SU-DHL-6 (cell line): ENCODE results near the gene CCDC54.

ENCODE experiments used
- H2AFZ ChIP-seq: fragments of 200-600 bp; sonication (generic); 2 replicates; pipeline ENCODE4 v1.6.1; 2014; ENCODE audit warnings: low read depth, mild to moderate bottlenecking, moderate library complexity, mixed read lengths, antibody characterized with exemption, low read length; ENCODE audit not compliant: severe bottlenecking
- H3F3A ChIP-seq: fragments of 200-600 bp; shearing (Covaris generic); 2 replicates; pipeline ENCODE4 v1.6.0; 2016; ENCODE audit warnings: antibody characterized with exemption, mild to moderate bottlenecking; ENCODE audit not compliant: insufficient read depth
- H3K27ac ChIP-seq: fragments of 200-600 bp; sonication (generic); 2 replicates; pipeline ENCODE4 v1.5.1; 2016; ENCODE audit warnings: low read depth, mild to moderate bottlenecking, low read length, moderate library complexity, mixed read lengths
- H3K27me3 ChIP-seq: fragments of 200-600 bp; sonication (generic), shearing (Covaris generic); 2 replicates; pipeline ENCODE4 v1.6.0; 2014; ENCODE audit warnings: mild to moderate bottlenecking, low read length
- H3K36me3 ChIP-seq: fragments of 200-600 bp; sonication (generic); 2 replicates; pipeline ENCODE4 v1.6.1; 2014; ENCODE audit warnings: mild to moderate bottlenecking, low read length, mixed read lengths
- H3K4me2 ChIP-seq: fragments of 300-600, 200-600 bp; shearing (Covaris generic), sonication (generic); 2 replicates; pipeline ENCODE4 v1.6.0; 2014; ENCODE audit warnings: low read length, low read depth, mild to moderate bottlenecking; ENCODE audit not compliant: poor library complexity, severe bottlenecking
- H3K4me3 ChIP-seq: fragments of 200-600 bp; sonication (generic); 2 replicates; pipeline ENCODE4 v1.5.1; 2014; ENCODE audit warnings: antibody characterized with exemption, low read length, mild to moderate bottlenecking, mixed read lengths; ENCODE audit not compliant: insufficient read depth, poor library complexity, severe bottlenecking
- H3K79me2 ChIP-seq: fragments of 200-600 bp; sonication (generic); 2 replicates; pipeline ENCODE4 v1.6.1; 2014; ENCODE audit warnings: mild to moderate bottlenecking, low read length, moderate library complexity; ENCODE audit not compliant: insufficient read depth
- H3K9ac ChIP-seq: fragments of 200-600 bp; sonication (generic); 2 replicates; pipeline ENCODE4 v1.7.0; 2014; ENCODE audit warnings: mild to moderate bottlenecking, low read length
- H3K9me2 ChIP-seq: fragments of 200-600 bp; sonication (generic); replicated peaks from 2 replicates; pipeline ENCODE4 v1.6.1; 2014; ENCODE audit warnings: low read length; ENCODE audit not compliant: insufficient read depth
- H3K9me3 ChIP-seq: fragments of 200-600 bp; sonication (generic); 2 replicates; pipeline ENCODE4 v1.6.1; 2014; ENCODE audit warnings: low read length, mixed read lengths; ENCODE audit not compliant: insufficient read depth
- H4K20me1 ChIP-seq: fragments of 200-600 bp; sonication (generic); 2 replicates; pipeline ENCODE4 v1.6.1; 2014; ENCODE audit warnings: low read depth, mild to moderate bottlenecking, antibody characterized with exemption, low read length, moderate library complexity, mixed read lengths
- EZH2phosphoT487 ChIP-seq: fragments of 200-600 bp; sonication (generic), shearing (Covaris generic); conservative IDR thresholded peaks from 2 replicates; pipeline ENCODE4 v1.6.1; 2018; ENCODE audit warnings: mild to moderate bottlenecking, antibody characterized with exemption, low read length, moderate library complexity, mixed read lengths
- TF ChIP-seq, protein P1 (sequence below): fragments of 200-600 bp; sonication (generic); IDR thresholded peaks from one replicate; pipeline ENCODE4 v1.5.1; 2017; ENCODE audit warnings: antibody characterized with exemption, mild to moderate bottlenecking, low read length, moderate library complexity; ENCODE audit not compliant: insufficient read depth, poor library complexity, severe bottlenecking

CCDC54 gene

DNA sequence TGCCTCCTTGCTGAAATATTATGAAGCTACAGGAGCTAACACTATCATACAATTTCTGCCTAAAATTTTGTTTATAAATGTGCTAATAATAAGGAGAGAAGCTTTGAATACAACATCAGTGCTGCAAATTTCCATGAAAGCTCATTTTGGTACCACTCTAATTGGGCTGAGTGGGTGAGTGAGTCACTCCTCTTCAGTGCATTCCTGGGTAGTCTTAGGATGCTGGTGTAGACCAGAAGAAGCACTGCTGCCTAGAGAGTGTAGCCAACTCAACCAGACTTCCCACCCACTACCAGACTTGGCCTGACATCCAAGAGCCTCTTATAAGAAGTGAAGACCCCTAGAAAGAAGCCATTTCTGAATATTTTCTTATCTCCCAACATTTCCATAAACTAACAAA, 32.5 kb upstream of the CCDC54 start:
- Histone ChIP-seq H3K27ac (no peak overlapping the region), H4K20me1 (no peaks in the 10 kb centered on the region), H3K4me2 (no peak overlapping the region), H3K27me3 (no peaks in the 10 kb centered on the region), H2AFZ (no peak overlapping the region), H3K9ac (no peak overlapping the region), H3F3A (no peaks in the 10 kb centered on the region), H3K9me2 (no peaks in the 10 kb centered on the region), H3K9me3 (no peaks in the 10 kb centered on the region), H3K4me3 (no peak overlapping the region), H3K36me3 (no peaks in the 10 kb centered on the region), H3K79me2 (no peaks in the 10 kb centered on the region)
- no peak for TF ChIP-seq EZH2phosphoT487
- TF ChIP-seq, protein P1, sequence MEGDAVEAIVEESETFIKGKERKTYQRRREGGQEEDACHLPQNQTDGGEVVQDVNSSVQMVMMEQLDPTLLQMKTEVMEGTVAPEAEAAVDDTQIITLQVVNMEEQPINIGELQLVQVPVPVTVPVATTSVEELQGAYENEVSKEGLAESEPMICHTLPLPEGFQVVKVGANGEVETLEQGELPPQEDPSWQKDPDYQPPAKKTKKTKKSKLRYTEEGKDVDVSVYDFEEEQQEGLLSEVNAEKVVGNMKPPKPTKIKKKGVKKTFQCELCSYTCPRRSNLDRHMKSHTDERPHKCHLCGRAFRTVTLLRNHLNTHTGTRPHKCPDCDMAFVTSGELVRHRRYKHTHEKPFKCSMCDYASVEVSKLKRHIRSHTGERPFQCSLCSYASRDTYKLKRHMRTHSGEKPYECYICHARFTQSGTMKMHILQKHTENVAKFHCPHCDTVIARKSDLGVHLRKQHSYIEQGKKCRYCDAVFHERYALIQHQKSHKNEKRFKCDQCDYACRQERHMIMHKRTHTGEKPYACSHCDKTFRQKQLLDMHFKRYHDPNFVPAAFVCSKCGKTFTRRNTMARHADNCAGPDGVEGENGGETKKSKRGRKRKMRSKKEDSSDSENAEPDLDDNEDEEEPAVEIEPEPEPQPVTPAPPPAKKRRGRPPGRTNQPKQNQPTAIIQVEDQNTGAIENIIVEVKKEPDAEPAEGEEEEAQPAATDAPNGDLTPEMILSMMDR, result no peak

- H3K79me2 ChIP-seq, result no peaks in the 10 kb centered on the region
- no peaks in the 10 kb centered on the region for H4K20me1 ChIP-seq
- H3K27ac ChIP-seq, result no peak overlapping the region
- TF ChIP-seq, protein P1, result no peak
- no peak for TF ChIP-seq EZH2phosphoT487
- no peak overlapping the region for H2AFZ ChIP-seq
- no peaks in the 10 kb centered on the region for H3F3A ChIP-seq
- H3K36me3 ChIP-seq, result no peaks in the 10 kb centered on the region
- H3K27me3 ChIP-seq, result no peaks in the 10 kb centered on the region
- H3K9ac ChIP-seq, result no peak overlapping the region
- no peaks in the 10 kb centered on the region for H3K9me3 ChIP-seq
- H3K4me3 ChIP-seq, result no peak overlapping the region
- H3K9me2 ChIP-seq, result no peaks in the 10 kb centered on the region
- H3K4me2 ChIP-seq, result no peak overlapping the region
These were observed 31.3 kb upstream of the CCDC54 start for GRCh38 chr3:107345822-107346405.

DNA sequence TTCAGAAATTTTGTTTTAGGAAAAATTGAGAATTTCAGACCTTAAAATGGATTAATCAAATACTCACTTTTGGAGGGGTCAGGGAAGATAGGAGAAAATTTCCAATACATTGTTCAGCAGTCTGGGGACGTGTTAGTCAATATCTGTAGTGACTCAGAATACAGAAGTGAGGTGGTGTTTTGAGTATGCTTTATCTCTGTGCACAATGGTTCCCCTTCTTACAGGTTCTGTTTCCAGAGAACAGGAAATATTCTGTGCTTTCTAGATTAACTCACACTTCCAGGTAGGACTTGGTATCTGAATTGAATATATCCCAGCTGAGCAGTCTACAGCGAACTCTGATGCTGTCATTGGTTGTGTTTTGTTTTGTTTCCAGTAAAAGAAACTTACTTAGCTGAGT, 30.7 kb upstream of the CCDC54 start:
- Histone ChIP-seq H3K9me3 (no peaks in the 10 kb centered on the region), H3K4me2 (no peak overlapping the region), H3K27me3 (no peaks in the 10 kb centered on the region), H3K4me3 (no peak overlapping the region), H3K36me3 (no peaks in the 10 kb centered on the region), H3F3A (no peaks in the 10 kb centered on the region), H3K9me2 (no peaks in the 10 kb centered on the region), H3K79me2 (no peaks in the 10 kb centered on the region), H4K20me1 (no peaks in the 10 kb centered on the region), H2AFZ (no peak overlapping the region), H3K9ac (no peak overlapping the region), H3K27ac (no peak overlapping the region)
- TF ChIP-seq EZH2phosphoT487, result no peak
- TF ChIP-seq, protein P1, result no peak
